H1 (cell line): ENCODE data around the gene YIF1B. TPM values are rescaled to one million over a fixed set of nuclear protein-coding genes. Genes with fewer than 3 reads are reported as not detected.

Experiments used
- CTCF ChIA-PET: fragments of 300-600 bp; sonication (Branson Sonifier 250); formaldehyde crosslinking; loops from one replicate; lab custom pipeline; 2021; ENCODE audit not compliant: partially characterized antibody; lab: Charles Lee
- POLR2A ChIA-PET: fragments of 300-600 bp; sonication (Branson Sonifier 250); formaldehyde crosslinking; loops from one replicate; lab custom pipeline; 2021; ENCODE audit warnings: inconsistent platforms; ENCODE audit not compliant: partially characterized antibody; lab: Charles Lee
- DNase-seq, 2 experiments: peaks; one replicate each; pipeline versions ENCODE4 v3.0.0 to v3.0.0-alpha.2; 2010 to 2022; ENCODE audit warnings: low spot score in 2 of 2, low read depth in 1 of 2, mixed read lengths in 1 of 2
- FAIRE-seq: peaks from 2 replicates; lab custom pipeline; 2011; peaks lifted over from hg19 to GRCh38; lab: Jason Lieb, UNC
- H2AFZ ChIP-seq: 2 replicates; pipeline ENCODE4 v1.8.1; 2012; ENCODE audit warnings: low read length, inconsistent platforms
- H2AK5ac ChIP-seq: 2 replicates; pipeline ENCODE4 v1.6.1; 2013; ENCODE audit warnings: low read depth, low read length
- H2BK120ac ChIP-seq: replicated peaks from 2 replicates; pipeline ENCODE3; 2013; ENCODE audit warnings: low read depth, low read length, inconsistent platforms
- H2BK12ac ChIP-seq: 2 replicates; pipeline ENCODE4 v1.6.1; 2013; ENCODE audit warnings: low read depth, low read length
- H2BK15ac ChIP-seq: 2 replicates; pipeline ENCODE4 v1.6.1; 2013; ENCODE audit warnings: low read length
- H2BK20ac ChIP-seq: 2 replicates; pipeline ENCODE4 v1.6.1; 2013; ENCODE audit warnings: low read length
- H2BK5ac ChIP-seq: 2 replicates; pipeline ENCODE4 v1.6.1; 2013; ENCODE audit warnings: low read depth, low read length
- H3K14ac ChIP-seq: 2 replicates; pipeline ENCODE4 v1.6.1; 2013; ENCODE audit warnings: inconsistent platforms; ENCODE audit not compliant: insufficient read length
- H3K18ac ChIP-seq: 2 replicates; pipeline ENCODE4 v1.6.1; 2013; ENCODE audit warnings: low read length; ENCODE audit errors: extremely low read depth
- H3K23ac ChIP-seq: 2 replicates; pipeline ENCODE4 v1.6.1; 2013; ENCODE audit warnings: inconsistent platforms; ENCODE audit not compliant: insufficient read length
- H3K23me2 ChIP-seq: 2 replicates; pipeline ENCODE4 v1.6.1; 2013; ENCODE audit warnings: low read depth, low read length
- H3K27ac ChIP-seq: 2 replicates; pipeline ENCODE4 v1.6.1; 2011; ENCODE audit warnings: low read depth, low read length, inconsistent platforms
- H3K27me3 ChIP-seq, 4 experiments: replicated peaks in 1 of 4; 1 replicate in 1 of 4; 2 replicates in 3 of 4; pipeline versions ENCODE4 v1.6.1 to v1.8.1; 2011 to 2013; ENCODE audit warnings: low read length in 3 of 4, mild to moderate bottlenecking in 3 of 4, inconsistent platforms in 2 of 4, mixed read lengths in 2 of 4, moderate library complexity in 1 of 4; ENCODE audit not compliant: control insufficient read depth in 3 of 4, insufficient read depth in 3 of 4; ENCODE audit errors: extremely low read depth in 1 of 4
- H3K36me3 ChIP-seq, 4 experiments: 2 replicates each; pipeline versions ENCODE4 v1.6.1 to v1.8.1; 2011 to 2013; ENCODE audit warnings: mild to moderate bottlenecking in 4 of 4, low read length in 3 of 4, moderate library complexity in 2 of 4, control low read depth in 1 of 4, inconsistent platforms in 1 of 4; ENCODE audit not compliant: insufficient read depth in 4 of 4, control insufficient read depth in 2 of 4
- H3K4ac ChIP-seq: replicated peaks from 2 replicates; pipeline ENCODE3; 2013; ENCODE audit warnings: low read length, low read depth, mixed read lengths, inconsistent platforms; ENCODE audit not compliant: insufficient read length
- H3K4me1 ChIP-seq, 4 experiments: replicated peaks in 1 of 4; 1 replicate in 1 of 4; 2 replicates in 3 of 4; pipeline versions ENCODE4 v1.6.1 to v1.8.1; 2011 to 2013; ENCODE audit warnings: low read length in 3 of 4, inconsistent platforms in 2 of 4, mixed read lengths in 1 of 4; ENCODE audit not compliant: insufficient read depth in 4 of 4, control insufficient read depth in 3 of 4
- H3K4me2 ChIP-seq, 2 experiments: 2 replicates each; pipeline versions ENCODE4 v1.6.1 to v1.8.1; 2011 to 2013; ENCODE audit warnings: low read depth in 2 of 2, low read length in 2 of 2, control low read depth in 1 of 2, inconsistent platforms in 1 of 2, mild to moderate bottlenecking in 1 of 2; ENCODE audit not compliant: insufficient read depth in 1 of 2
- H3K4me3 ChIP-seq, 4 experiments: fragments of 200-600, 300-600 bp in 1 of 4; sonication (generic), shearing (Covaris generic), sonication (Bioruptor Twin) in 1 of 4; 2 replicates each; pipeline versions ENCODE4 v1.5.1 to v1.8.1; 2011 to 2016; ENCODE audit warnings: low read length in 4 of 4, low read depth in 3 of 4, control low read depth in 2 of 4, inconsistent platforms in 2 of 4, mild to moderate bottlenecking in 2 of 4, mixed read lengths in 1 of 4, moderate library complexity in 1 of 4; ENCODE audit not compliant: insufficient read depth in 2 of 4; ENCODE audit errors: extremely low read depth in 1 of 4
- H3K56ac ChIP-seq: replicated peaks from 2 replicates; pipeline ENCODE3; 2013; ENCODE audit warnings: low read depth, mild to moderate bottlenecking, mixed read lengths, low read length, inconsistent platforms; ENCODE audit not compliant: insufficient read length
- H3K79me1 ChIP-seq: 2 replicates; pipeline ENCODE4 v1.6.1; 2013; ENCODE audit warnings: low read depth, low read length, control low read depth
- H3K79me2 ChIP-seq, 2 experiments: 2 replicates each; pipeline versions ENCODE4 v1.6.1 to v1.8.1; 2012 to 2013; ENCODE audit warnings: low read length in 2 of 2, mild to moderate bottlenecking in 2 of 2, inconsistent platforms in 1 of 2; ENCODE audit not compliant: insufficient read depth in 2 of 2, control insufficient read depth in 1 of 2
- H3K9ac ChIP-seq, 4 experiments: replicated peaks in 1 of 4; 1 replicate in 1 of 4; 2 replicates in 3 of 4; pipeline versions ENCODE4 v1.6.1 to v1.8.1; 2011 to 2013; ENCODE audit warnings: low read depth in 3 of 4, low read length in 3 of 4, control low read depth in 2 of 4, mild to moderate bottlenecking in 2 of 4, moderate library complexity in 2 of 4, inconsistent platforms in 1 of 4; ENCODE audit errors: extremely low read depth in 1 of 4
- H3K9me3 ChIP-seq, 2 experiments: 2 replicates each; pipeline versions ENCODE4 v1.6.1 to v1.8.1; 2012 to 2013; ENCODE audit warnings: mild to moderate bottlenecking in 2 of 2, moderate library complexity in 2 of 2, control low read depth in 1 of 2, inconsistent platforms in 1 of 2, low read depth in 1 of 2, low read length in 1 of 2, mixed read lengths in 1 of 2; ENCODE audit not compliant: insufficient read depth in 2 of 2
- H4K20me1 ChIP-seq, 2 experiments: replicated peaks in 1 of 2; 2 replicates each; pipeline versions ENCODE3 to v1.8.1; 2011 to 2013; ENCODE audit warnings: inconsistent platforms in 2 of 2, low read length in 2 of 2, mild to moderate bottlenecking in 1 of 2; ENCODE audit not compliant: insufficient read depth in 2 of 2, control insufficient read depth in 1 of 2
- H4K5ac ChIP-seq: 2 replicates; pipeline ENCODE4 v1.6.1; 2013; ENCODE audit warnings: low read length, low read depth, mixed read lengths, inconsistent platforms; ENCODE audit not compliant: insufficient read length
- H4K8ac ChIP-seq: 2 replicates; pipeline ENCODE4 v1.8.0; 2013; ENCODE audit warnings: mild to moderate bottlenecking, moderate library complexity, low read length, inconsistent platforms; ENCODE audit not compliant: insufficient read depth; ENCODE audit errors: extremely low read depth
- H4K91ac ChIP-seq: replicated peaks from 2 replicates; pipeline ENCODE3; 2013; ENCODE audit warnings: low read length, mixed read lengths, inconsistent platforms; ENCODE audit not compliant: insufficient read length
- EP300 ChIP-seq, 2 experiments: IDR thresholded peaks; 1 replicate in 1 of 2; 2 replicates in 1 of 2; pipeline ENCODE4 v1.6.1; 2011 to 2012; ENCODE audit warnings: low read depth in 2 of 2, low read length in 2 of 2, mild to moderate bottlenecking in 2 of 2, borderline replicate concordance in 1 of 2, inconsistent platforms in 1 of 2, moderate library complexity in 1 of 2
- KDM4A ChIP-seq: IDR thresholded peaks from one replicate; pipeline ENCODE4 v1.7.1; 2012; ENCODE audit warnings: low read depth, mild to moderate bottlenecking, moderate library complexity, low read length, inconsistent platforms; ENCODE audit not compliant: severe bottlenecking
- POLR2A ChIP-seq, 2 experiments: IDR thresholded peaks; 1 replicate in 1 of 2; 2 replicates in 1 of 2; pipeline ENCODE4 v1.6.1; 2011; ENCODE audit warnings: low read depth in 2 of 2, low read length in 2 of 2, mild to moderate bottlenecking in 2 of 2; ENCODE audit errors: control extremely low read depth in 1 of 2
- POLR2AphosphoS5 ChIP-seq: IDR thresholded peaks from 2 replicates; pipeline ENCODE4 v1.6.1; 2011; ENCODE audit warnings: low read depth, low read length
- POU5F1 ChIP-seq: IDR thresholded peaks from 2 replicates; pipeline ENCODE4 v1.6.1; 2011; ENCODE audit warnings: low read depth, mild to moderate bottlenecking, low read length, moderate library complexity
- YY1 ChIP-seq: IDR thresholded peaks from 2 replicates; pipeline ENCODE4 v1.6.1; 2011; ENCODE audit warnings: low read depth, mild to moderate bottlenecking, low read length
- WGBS, 2 experiments: shearing (Covaris generic) in 1 of 2; methylation state at CpG; one replicate each; pipeline versions ENCODE4 v1.1.6 to v1.1.7; 2013 to 2015; ENCODE audit warnings: low lambda C conversion rate in 2 of 2, mixed read lengths in 2 of 2, inconsistent platforms in 1 of 2, low coverage in 1 of 2, missing lambda C conversion rate in 1 of 2; ENCODE audit not compliant: insufficient replicate concordance in 2 of 2, insufficient coverage in 1 of 2, insufficient read length in 1 of 2; ENCODE audit errors: extremely low coverage in 1 of 2, missing lambda C conversion rate in 1 of 2; 5-methylcytosine and 5-hydroxymethylcytosine counted together
- polyA plus RNA-seq, 7 experiments: library from polyadenylated mRNA; depleted of rRNA in 3 of 7; stranded (reverse) in 5 of 7; unstranded in 2 of 7; fragments of >200 nt in 5 of 7; fragments of 200-250 nt in 2 of 7; gene quantifications; 1 replicate in 5 of 7; 2 replicates in 1 of 7; 4 replicates in 1 of 7; pipeline versions ENCODE4 v1.2.1 to v1.2.3, GENCODE V29; 2011 to 2013; ENCODE audit warnings: missing spikeins in 2 of 7, mixed read lengths in 2 of 7
- total RNA-seq: library from RNA; stranded (reverse); fragmentation: NEBNext Ultra II Directional; extraction: Animal tissue kit (Norgen Biotek cat#: 25700); gene quantifications from 2 replicates; pipeline ENCODE4 v1.2.1, GENCODE V29; 2021

The YIF1B gene
- total and polyA plus RNA-seq, 2 of the 8 experiments (the other 6 are each of a cell fraction or from before 2014, with no cell fraction given) = 89.6 to 305 TPM

DNA sequence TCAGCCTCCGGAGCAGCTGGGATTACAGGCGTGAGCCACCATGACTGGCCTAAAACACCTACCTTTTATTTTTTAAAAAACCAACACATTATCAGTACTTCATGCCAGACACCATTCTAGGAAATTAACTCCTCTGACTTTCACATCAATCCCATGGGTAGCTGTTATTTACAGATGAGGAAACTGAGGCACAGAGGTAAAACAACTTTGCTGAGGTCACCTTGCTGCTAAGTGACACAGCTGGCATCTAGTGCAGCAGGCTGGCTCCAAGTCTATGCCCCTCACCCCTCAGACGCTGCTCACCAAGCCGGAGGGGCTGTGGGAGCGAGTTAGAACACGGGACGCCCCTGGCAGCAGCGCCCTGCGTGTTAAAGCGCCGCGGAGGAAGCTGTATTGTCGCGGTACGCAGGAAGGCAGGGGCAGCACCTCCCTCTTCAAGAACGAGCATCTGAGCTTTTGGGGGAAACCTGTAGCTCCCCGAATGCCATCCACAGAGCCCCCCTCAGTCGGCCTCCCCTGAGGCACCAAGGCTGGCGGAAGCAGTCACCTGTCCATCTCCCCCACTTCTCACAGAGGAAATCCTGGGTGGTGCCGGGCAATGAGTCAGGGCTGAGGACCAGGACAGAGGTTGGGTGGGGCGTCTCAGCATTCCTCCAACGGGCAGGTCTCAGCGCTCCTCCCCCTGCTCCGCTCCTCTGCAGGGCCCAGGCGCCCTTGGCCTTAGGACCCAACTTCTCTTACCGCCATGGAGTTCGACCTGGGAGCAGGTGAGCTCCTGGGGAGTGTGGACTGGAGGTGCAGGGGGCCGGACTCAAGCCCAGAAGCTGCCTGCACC, 12.0 kb downstream of the YIF1B start, which contains the start of gene C19orf33:
Gene C19orf33, plus strand, starts transcription at position 735 of the 835 bp plus-strand sequence. Its CDS starts 11 bp downstream, at position 746.
- Histone ChIP-seq H2AFZ (peak within 1 kb of the TSS; percentile 12; the same call in 1 of the 2 replicates), H3K4me3 (peak within 1 kb of the TSS; percentile 29 to 59 (median 50)), H3K56ac (no peak within 1 kb of the TSS)

More for the DNA sequence above, 12.0 kb downstream of the YIF1B start, which contains the start of gene C19orf33:
- Histone ChIP-seq H3K27me3 (no peaks in the 10 kb centered on the region; a peak in 2 of 7 replicates), H3K23ac (no peak within 1 kb of the TSS), H3K9me3 (no peaks in the 10 kb centered on the region), H2BK12ac (peak within 1 kb of the TSS; percentile 77; the same call in 1 of the 2 replicates), H3K14ac (no peak within 1 kb of the TSS), H3K9ac (peak within 1 kb of the TSS in 2 of 4 experiments; percentile 16 to 33; a peak in 4 of 7 replicates), H2BK15ac (no peak within 1 kb of the TSS), H3K18ac (peak within 1 kb of the TSS; percentile 34; the same call in 1 of the 2 replicates), H2AK5ac (no peak within 1 kb of the TSS), H4K20me1 (peaks cover 4 to 7% of the 10 kb centered on the region in 2 experiments), H3K36me3 (peaks cover 0 to 15% (median 9%) of the 10 kb centered on the region in 4 experiments; a peak in 5 of 8 replicates), H4K8ac (peak within 1 kb of the TSS; percentile 81), H3K4me1 (peaks cover 2 to 14% (median 6%) of the 10 kb centered on the region in 4 experiments; a peak in 6 of 7 replicates), H3K4me2 (peak within 1 kb of the TSS; percentile 82 to 90), H2BK5ac (peak within 1 kb of the TSS; percentile 90), H3K27ac (0 out of 2 replicates have a peak within 1 kb of the TSS, but pooled peaks have one; percentile 37), H3K23me2 (0 out of 2 replicates have a peak, but pooled peaks cover 4% of the 10 kb centered on the region), H3K4ac (peak within 1 kb of the TSS; percentile 13), H2BK120ac (no peak within 1 kb of the TSS), H3K79me2 (no peaks in the 10 kb centered on the region), H4K91ac (peak within 1 kb of the TSS; percentile 68), H3K79me1 (no peaks in the 10 kb centered on the region)
- DNase-seq (peak in 1 of 2 experiments; percentile 69), FAIRE-seq (no peak)
- ChIA-PET POLR2A (interaction anchor here (0.6 to 5.0 kb wide), 16 partner anchors 9 to 84 kb away, joined by 3 to 34 read pairs (median 4); partner anchors contain the start of genes CATSPERG, GGN, PPP1R14A and YIF1B), CTCF (interaction anchor here (0.8 to 2.8 kb wide), 17 partner anchors 9 to 169 kb away, joined by 3 to 13 read pairs (median 4); partner anchors contain the start of genes CATSPERG and KCNK6)
- WGBS, 2 experiments = 25% methylated on average over 28 of the region's 28 CpGs; no CpG with 5 or more reads in 1 of the 2 experiments
- TF ChIP-seq POU5F1 (no peak), EP300 (IDR thresholded peaks at IDR 0.05; ENCODE audit: borderline replicate concordance in 1 of 2, low read depth in 2 of 2, low read length in 2 of 2) (no peak), POLR2AphosphoS5 (peak; percentile 18; the same call in 1 of the 2 replicates), YY1 (no peak), POLR2A (IDR thresholded peaks at IDR 0.05; ENCODE audit: control extremely low read depth in 1 of 2, low read depth in 2 of 2, low read length in 2 of 2) (peak in 1 of 2 experiments; percentile 41; a peak in 1 of 3 replicates), KDM4A (peak; percentile 8)
- TF ChIP-seq, all 59 proteins: peak for 3
- Histone ChIP-seq H2BK20ac (no peak within 1 kb of the TSS), H4K5ac (no peak within 1 kb of the TSS)
